Endothelial cell of umbilical vein (primary cell): ENCODE measurements around the gene PDIA4. TPM values are rescaled to one million over a fixed set of nuclear protein-coding genes. Genes with fewer than 3 reads are reported as not detected.

ENCODE experiments used
- BruUV-seq: library from RNA; stranded (reverse); fragments of 400-500 nt; replicated peaks from 2 replicates; lab custom pipeline; 2021; lab: Mats Ljungman, UMichigan
- CTCF ChIA-PET: fragments of 300-600, 350-600 bp; sonication (Branson Sonifier 250); formaldehyde crosslinking; loops from one replicate; lab custom pipeline; 2021; ENCODE audit warnings: antibody characterized with exemption, inconsistent platforms; lab: Charles Lee
- POLR2A ChIA-PET: fragments of 300-600, 350-600 bp; sonication (Branson Sonifier 250); formaldehyde crosslinking; loops from one replicate; lab custom pipeline; 2021; ENCODE audit warnings: antibody characterized with exemption, inconsistent platforms; lab: Charles Lee
- DNase-seq: peaks from one replicate; pipeline ENCODE4 v3.0.0-alpha.2; 2011; ENCODE audit warnings: low read depth, low spot score
- FAIRE-seq: peaks from 2 replicates; lab custom pipeline; 2011; peaks lifted over from hg19 to GRCh38; lab: Jason Lieb, UNC
- H2AFZ ChIP-seq: 2 replicates; pipeline ENCODE4 v1.6.0; 2012; ENCODE audit warnings: low read depth, low read length, control low read depth, inconsistent platforms
- H3K27ac ChIP-seq: 2 replicates; pipeline ENCODE4 v1.5.1; 2011; ENCODE audit warnings: low read depth, mild to moderate bottlenecking, control low read depth, low read length, moderate library complexity; ENCODE audit not compliant: insufficient read depth
- H3K27me3 ChIP-seq, 2 experiments: 2 replicates each; pipeline versions ENCODE4 v1.6.0 to v1.6.1; 2011; ENCODE audit warnings: low read length in 2 of 2, mixed read lengths in 1 of 2; ENCODE audit not compliant: control insufficient read depth in 2 of 2, insufficient read depth in 2 of 2
- H3K36me3 ChIP-seq, 2 experiments: 2 replicates in 1 of 2; 3 replicates in 1 of 2; pipeline ENCODE4 v1.5.1; 2011; ENCODE audit warnings: low read length in 2 of 2, mild to moderate bottlenecking in 1 of 2, moderate library complexity in 1 of 2; ENCODE audit not compliant: control insufficient read depth in 2 of 2, insufficient read depth in 2 of 2; ENCODE audit errors: extremely low read depth in 1 of 2
- H3K4me1 ChIP-seq: 3 replicates; pipeline ENCODE4 v1.5.1; 2011; ENCODE audit warnings: mild to moderate bottlenecking, low read length; ENCODE audit not compliant: control insufficient read depth, insufficient read depth; ENCODE audit errors: extremely low read depth
- H3K4me2 ChIP-seq: 2 replicates; pipeline ENCODE4 v1.6.1; 2011; ENCODE audit warnings: low read length, control low read depth, mixed read lengths; ENCODE audit not compliant: insufficient read depth
- H3K4me3 ChIP-seq, 3 experiments: fragments of 200-600 bp in 1 of 3; sonication (generic), shearing (Covaris generic) in 1 of 3; replicated peaks in 1 of 3; 2 replicates each; pipeline ENCODE4 v1.5.1; 2011 to 2016; ENCODE audit warnings: control low read depth in 3 of 3, low read length in 3 of 3, mild to moderate bottlenecking in 2 of 3, inconsistent platforms in 1 of 3, low read depth in 1 of 3, moderate library complexity in 1 of 3; ENCODE audit not compliant: insufficient read depth in 1 of 3
- H3K79me2 ChIP-seq: 2 replicates; pipeline ENCODE4 v1.6.0; 2012; ENCODE audit warnings: low read length, inconsistent platforms; ENCODE audit not compliant: control insufficient read depth, insufficient read depth
- H3K9ac ChIP-seq: replicated peaks from 2 replicates; pipeline ENCODE3; 2011; ENCODE audit warnings: low read length, control low read depth; ENCODE audit not compliant: insufficient read depth; ENCODE audit errors: extremely low read depth
- H3K9me1 ChIP-seq: replicated peaks from 3 replicates; pipeline ENCODE4 v1.6.0; 2011; ENCODE audit warnings: mild to moderate bottlenecking, low read length; ENCODE audit not compliant: control insufficient read depth, insufficient read depth; ENCODE audit errors: extremely low read depth
- H3K9me3 ChIP-seq: replicated peaks from 2 replicates; pipeline ENCODE4 v1.5.1; 2012; ENCODE audit warnings: low read length, inconsistent platforms; ENCODE audit not compliant: control insufficient read depth, insufficient read depth
- H4K20me1 ChIP-seq: replicated peaks from 2 replicates; pipeline ENCODE3; 2011; ENCODE audit warnings: mild to moderate bottlenecking, low read length; ENCODE audit not compliant: control insufficient read depth, insufficient read depth; ENCODE audit errors: extremely low read depth
- POLR2A ChIP-seq: IDR thresholded peaks from 2 replicates; pipeline ENCODE4 v1.6.1; 2012; ENCODE audit warnings: low read depth, mild to moderate bottlenecking, control low read depth, low read length
- POLR2AphosphoS5 ChIP-seq: IDR thresholded peaks from 2 replicates; pipeline ENCODE4 v1.6.1; 2012; ENCODE audit warnings: low read depth, mild to moderate bottlenecking, control low read depth, low read length, moderate library complexity; ENCODE audit not compliant: insufficient read depth
- dilution Hi-C: fragments of 300-500 bp; cut with MboI; formaldehyde crosslinking; loops from one replicate; pipeline ENCODE4 v1.15.0; 2019; ENCODE audit warnings: low sequenced_read_pairs; ENCODE audit not compliant: extremely low pct_ligation_motif_present
- intact Hi-C: fragments of 100-400 bp; cut with micrococcal nuclease; formaldehyde crosslinking; loops from one replicate; pipeline ENCODE4 v1.10.0; 2022
- polyA plus RNA-seq, 4 experiments: library from polyadenylated mRNA; depleted of rRNA in 3 of 4; stranded (reverse) in 3 of 4; unstranded in 1 of 4; fragments of >200 nt; gene quantifications; 2 replicates each; pipeline versions ENCODE4 v1.2.1 to v1.2.3, GENCODE V29; 2011 to 2012; ENCODE audit warnings: missing spikeins in 1 of 4
- total RNA-seq: library from RNA; stranded (reverse); gene quantifications from 2 replicates; pipeline ENCODE4 v1.2.3, GENCODE V29; 2021
- TF ChIP-seq, protein P1 (sequence below): IDR thresholded peaks from 2 replicates; pipeline ENCODE4 v1.6.1; 2011; ENCODE audit not compliant: insufficient read depth, insufficient read length
- TF ChIP-seq, protein P2 (sequence below), 2 donors: IDR thresholded peaks; 1 replicate in 1 of 2; 2 replicates in 1 of 2; pipeline ENCODE4 v1.5.1; 2011; ENCODE audit warnings: low read length in 2 of 2, mild to moderate bottlenecking in 2 of 2, moderate library complexity in 2 of 2, control low read depth in 1 of 2, inconsistent platforms in 1 of 2, low read depth in 1 of 2; ENCODE audit not compliant: insufficient read depth in 1 of 2; ENCODE audit errors: extremely low read depth in 1 of 2

PDIA4 gene
- total and polyA plus RNA-seq, 2 donors (not counting 3 experiments of a cell fraction or from before 2014, with no cell fraction given), result 217 to 308 TPM

DNA sequence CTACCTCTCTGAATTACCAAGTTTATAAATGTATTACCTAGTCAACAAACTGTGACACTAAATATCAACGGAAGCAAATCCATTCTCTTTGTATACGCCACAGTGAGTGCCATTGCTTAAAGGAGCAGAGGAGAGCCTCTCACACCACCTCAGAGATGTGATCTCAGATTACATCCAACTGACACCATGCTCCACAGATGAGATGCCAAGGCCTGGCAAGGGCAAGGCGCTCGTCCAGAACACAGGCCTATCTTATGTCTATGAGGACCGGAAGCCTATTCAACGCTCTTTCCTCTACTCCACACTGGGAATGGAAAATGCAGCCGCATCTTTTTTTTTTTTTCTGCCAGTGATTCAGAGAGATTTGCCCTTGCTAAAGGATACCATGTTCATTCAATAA lies 11.4 kb downstream of the PDIA4 start:
- H3K36me3 ChIP-seq, result peaks cover 24 to 52% of the 10 kb centered on the region in 2 experiments
- no peak overlapping the region for H2AFZ ChIP-seq
- POLR2A ChIA-PET, result no interaction called here
- no peak overlapping the region for H3K4me3 ChIP-seq
- no peak overlapping the region for H3K27ac ChIP-seq
- no peak overlapping the region for H3K4me2 ChIP-seq
- no peaks in the 10 kb centered on the region for H3K4me1 ChIP-seq
- no peaks in the 10 kb centered on the region for H3K27me3 ChIP-seq
- H4K20me1 ChIP-seq, result no peaks in the 10 kb centered on the region
- BruUV-seq, result no TSS peak
- FAIRE-seq (no peak), DNase-seq (no peak)
- intact Hi-C loops (no loop called here), dilution Hi-C loops (no loop called here)
- TF ChIP-seq POLR2AphosphoS5, result no peak
- TF ChIP-seq, protein P1, sequence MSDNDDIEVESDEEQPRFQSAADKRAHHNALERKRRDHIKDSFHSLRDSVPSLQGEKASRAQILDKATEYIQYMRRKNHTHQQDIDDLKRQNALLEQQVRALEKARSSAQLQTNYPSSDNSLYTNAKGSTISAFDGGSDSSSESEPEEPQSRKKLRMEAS, result no peak
- TF ChIP-seq, protein P2, sequence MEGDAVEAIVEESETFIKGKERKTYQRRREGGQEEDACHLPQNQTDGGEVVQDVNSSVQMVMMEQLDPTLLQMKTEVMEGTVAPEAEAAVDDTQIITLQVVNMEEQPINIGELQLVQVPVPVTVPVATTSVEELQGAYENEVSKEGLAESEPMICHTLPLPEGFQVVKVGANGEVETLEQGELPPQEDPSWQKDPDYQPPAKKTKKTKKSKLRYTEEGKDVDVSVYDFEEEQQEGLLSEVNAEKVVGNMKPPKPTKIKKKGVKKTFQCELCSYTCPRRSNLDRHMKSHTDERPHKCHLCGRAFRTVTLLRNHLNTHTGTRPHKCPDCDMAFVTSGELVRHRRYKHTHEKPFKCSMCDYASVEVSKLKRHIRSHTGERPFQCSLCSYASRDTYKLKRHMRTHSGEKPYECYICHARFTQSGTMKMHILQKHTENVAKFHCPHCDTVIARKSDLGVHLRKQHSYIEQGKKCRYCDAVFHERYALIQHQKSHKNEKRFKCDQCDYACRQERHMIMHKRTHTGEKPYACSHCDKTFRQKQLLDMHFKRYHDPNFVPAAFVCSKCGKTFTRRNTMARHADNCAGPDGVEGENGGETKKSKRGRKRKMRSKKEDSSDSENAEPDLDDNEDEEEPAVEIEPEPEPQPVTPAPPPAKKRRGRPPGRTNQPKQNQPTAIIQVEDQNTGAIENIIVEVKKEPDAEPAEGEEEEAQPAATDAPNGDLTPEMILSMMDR (IDR thresholded peaks at IDR 0.05; ENCODE audit: extremely low read depth in 1 of 2, insufficient read depth in 1 of 2, low read depth in 1 of 2, low read length in 2 of 2), result no peak
- CTCF ChIA-PET, result no interaction called here
- H3K9ac ChIP-seq, result no peak overlapping the region
- peaks cover 20% of the 10 kb centered on the region for H3K79me2 ChIP-seq
- no peaks in the 10 kb centered on the region for H3K9me1 ChIP-seq
- H3K9me3 ChIP-seq, result no peaks in the 10 kb centered on the region

DNA sequence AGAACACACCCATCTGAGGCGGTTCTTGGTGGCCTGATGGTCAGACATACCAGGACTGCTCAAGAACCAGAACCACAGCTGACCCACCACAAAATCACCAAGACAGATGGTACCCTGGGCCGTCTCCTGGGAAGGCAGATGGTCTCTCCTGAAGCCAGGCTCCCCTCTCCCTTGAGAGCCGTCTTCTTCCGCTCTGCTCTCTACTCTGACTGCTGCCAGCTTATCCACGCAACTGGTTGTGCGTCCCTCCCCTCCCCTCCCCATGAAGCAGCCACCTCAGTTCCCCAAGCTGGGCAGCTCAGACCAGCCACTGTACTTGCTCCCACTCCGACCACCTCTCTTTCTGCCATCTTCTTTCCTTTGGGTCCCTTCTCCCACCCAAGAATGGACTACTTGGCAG lies 14.0 kb downstream of the PDIA4 start:
- Histone ChIP-seq H4K20me1 (no peaks in the 10 kb centered on the region), H3K4me2 (no peak overlapping the region), H3K4me3 (no peak overlapping the region), H3K79me2 (peaks cover 6% of the 10 kb centered on the region), H3K36me3 (peaks cover 27 to 64% of the 10 kb centered on the region in 2 experiments), H3K4me1 (no peaks in the 10 kb centered on the region), H3K27ac (no peak overlapping the region), H3K9me1 (no peaks in the 10 kb centered on the region), H3K9ac (no peak overlapping the region), H3K27me3 (no peaks in the 10 kb centered on the region), H3K9me3 (no peaks in the 10 kb centered on the region), H2AFZ (no peak overlapping the region)
- no peak for FAIRE-seq
- no peak for DNase-seq
- no peak for TF ChIP-seq POLR2A
- TF ChIP-seq, protein P1, result no peak
- ChIA-PET CTCF (interaction anchor here (0.7 to 2.0 kb wide), 2 partner anchors 9 to 52 kb away, joined by 3 to 6 read pairs; no protein-coding TSS in a partner anchor), POLR2A (no interaction called here)
- dilution Hi-C loops, result no loop called here
- intact Hi-C loops, result no loop called here
- no TSS peak for BruUV-seq
